SKM-1 (cell line): ENCODE measurements around the gene SAMD4B.

Experiments
- DNase-seq: peaks from one replicate; lab custom pipeline; 2025; ENCODE audit not compliant: unreplicated experiment; lab: John Stamatoyannopoulos, UW

SAMD4B gene

DNA sequence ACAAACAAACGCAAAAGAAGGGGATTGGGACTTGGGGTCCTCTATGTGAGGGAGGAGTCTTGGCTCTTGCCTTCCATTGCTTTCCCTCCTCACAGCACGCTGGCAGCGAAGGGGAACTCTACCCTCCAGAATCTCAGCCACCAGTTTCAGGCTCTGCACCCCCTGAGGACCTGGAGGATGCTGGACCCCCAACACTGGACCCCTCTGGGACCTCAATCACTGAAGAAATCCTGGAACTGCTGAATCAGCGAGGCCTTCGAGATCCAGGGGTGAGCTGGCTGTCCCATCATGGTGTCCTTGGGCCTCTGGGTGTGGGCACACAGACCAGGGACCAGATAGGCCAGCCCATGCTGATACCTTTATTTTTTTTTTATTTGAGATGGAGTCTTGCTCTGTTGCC, 79.8 kb downstream of the SAMD4B start:
- DNase-seq, result no peak

GRCh38 chr19:39423258-39424086, 81.3 kb downstream of the SAMD4B start:
- DNase-seq, result no peak

GRCh38 chr19:39424934-39425333, 82.7 kb downstream of the SAMD4B start:
- DNase-seq, result no peak

DNA sequence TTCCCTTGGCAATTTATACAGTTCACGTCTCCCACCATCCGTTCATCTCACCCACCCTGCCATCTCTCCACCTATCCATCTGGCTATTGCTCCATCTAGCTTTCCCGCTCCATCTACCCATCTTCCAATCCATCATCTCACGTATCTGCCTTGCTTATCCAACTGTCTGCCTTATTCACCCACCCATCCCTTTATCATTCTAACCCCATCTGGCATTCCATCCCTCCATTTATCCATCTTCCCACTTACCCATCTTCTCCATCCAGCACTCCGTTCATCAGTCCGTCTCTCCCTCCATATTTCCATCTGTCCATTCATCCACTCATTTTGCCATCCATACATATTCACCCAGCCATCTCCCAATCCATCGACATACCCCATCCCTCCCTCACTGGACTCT, 83.5 kb downstream of the SAMD4B start:
- DNase-seq, result no peak

GRCh38 chr19:39426170-39426569, 83.9 kb downstream of the SAMD4B start:
- no peak for DNase-seq

DNA sequence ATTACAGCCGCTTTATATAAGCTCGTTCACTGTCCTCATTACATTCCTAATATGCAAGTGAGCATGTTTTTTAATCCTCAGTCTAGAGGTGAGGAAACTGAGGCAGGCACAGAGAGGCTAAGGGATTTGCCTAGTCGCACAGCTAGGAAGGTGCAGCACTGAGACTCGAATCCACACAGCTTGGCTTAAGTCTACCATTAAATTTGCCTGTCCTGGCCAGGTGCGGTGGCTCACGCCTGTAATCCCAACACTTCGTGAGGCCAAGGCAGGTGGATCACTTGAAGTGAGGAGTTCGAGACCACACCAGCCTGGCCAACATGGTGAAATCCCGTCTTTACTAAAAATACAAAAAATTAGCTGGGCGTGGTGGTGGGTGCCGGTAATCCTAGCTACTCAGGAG, 85.5 kb downstream of the SAMD4B start:
- no peak for DNase-seq

GRCh38 chr19:39428283-39429112, 86.3 kb downstream of the SAMD4B start:
- no peak for DNase-seq

GRCh38 chr19:39430675-39431593, 88.7 kb downstream of the SAMD4B start:
- peak; percentile 62 for DNase-seq

GRCh38 chr19:39432677-39433025, 90.4 kb downstream of the SAMD4B start:
- no peak for DNase-seq

DNA sequence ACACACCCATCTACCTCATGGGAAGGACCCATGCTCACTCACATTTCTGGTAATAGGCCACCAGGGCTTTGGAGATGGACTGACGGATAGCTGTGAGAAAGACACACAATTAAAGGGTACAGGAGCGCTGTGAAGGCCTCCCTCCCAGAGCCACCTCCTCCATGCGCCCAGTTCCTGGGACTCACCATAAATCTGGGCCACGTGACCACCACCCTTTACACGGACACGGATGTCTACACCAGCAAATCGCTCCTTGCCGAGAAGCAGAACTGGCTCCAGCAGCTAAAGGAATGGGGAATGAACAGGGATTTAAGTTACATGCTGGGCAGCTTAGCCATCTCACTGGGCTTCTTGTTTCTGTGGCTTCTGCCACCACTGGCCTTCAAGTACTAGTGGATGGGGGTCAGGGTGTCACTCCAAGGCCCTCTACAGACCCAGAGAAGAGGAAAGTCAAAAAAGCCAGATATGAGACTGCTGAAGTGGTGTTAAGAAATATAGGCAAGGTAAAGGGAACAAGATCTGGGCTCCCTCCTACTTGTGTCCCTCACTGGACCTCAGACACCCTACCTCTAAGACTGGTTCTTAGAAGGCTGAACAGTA, 91.4 kb downstream of the SAMD4B start:
- no peak for DNase-seq

DNA sequence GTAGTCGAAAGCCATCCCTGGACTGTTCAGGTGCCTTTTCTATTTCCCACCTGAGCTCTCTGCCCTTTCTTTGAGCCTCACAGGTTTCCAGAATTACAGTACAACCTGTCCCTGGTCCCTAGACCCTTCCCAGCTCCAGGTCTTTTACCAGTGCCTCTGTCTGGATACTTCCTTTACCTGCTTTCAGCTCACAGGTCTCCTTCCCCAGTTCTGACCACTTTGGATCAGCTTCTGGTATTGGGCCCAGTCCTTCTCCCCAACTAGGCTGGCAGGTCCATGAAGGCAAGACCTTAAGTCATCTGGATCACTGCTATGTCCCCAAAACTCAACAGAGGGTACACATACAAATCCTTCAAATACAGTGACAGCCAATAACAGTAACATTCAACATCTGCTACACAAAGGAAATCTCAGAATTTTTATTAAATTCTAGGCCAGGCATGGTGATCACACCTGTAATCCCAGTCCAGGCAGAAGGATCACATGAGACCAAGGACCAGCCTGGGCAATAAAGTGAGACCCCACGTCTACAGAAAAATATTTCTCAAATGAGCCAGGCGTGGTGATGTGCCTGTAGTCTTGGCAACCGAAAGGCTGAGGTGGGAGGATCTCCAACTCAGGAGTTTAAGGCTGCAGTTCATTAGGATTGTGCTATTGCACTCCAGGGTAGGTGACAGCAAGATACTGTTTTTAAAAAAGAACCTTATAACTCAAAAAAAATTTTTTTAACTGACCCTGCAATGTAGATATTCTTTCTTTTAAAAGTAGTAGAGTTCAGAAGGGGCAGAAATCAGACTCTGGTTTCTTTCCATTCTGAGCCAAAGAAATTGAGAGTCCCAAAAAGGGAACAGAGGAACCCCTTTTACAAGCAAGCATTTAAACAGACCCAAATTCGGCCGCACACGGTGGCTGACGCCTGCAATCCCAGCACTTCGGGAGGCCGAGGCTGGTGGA, 92.2 kb downstream of the SAMD4B start:
- no peak for DNase-seq
